DOHH2 (cell line): ENCODE data around the gene PPP2R2C.

Experiments
- H3F3A ChIP-seq: fragments of 200-600 bp; sonication (generic), shearing (Covaris generic); 2 replicates; pipeline ENCODE4 v1.6.0; 2016; ENCODE audit warnings: antibody characterized with exemption, mild to moderate bottlenecking; ENCODE audit not compliant: control insufficient read depth, insufficient read depth
- H3K27ac ChIP-seq: fragments of 200-600 bp; sonication (generic); 2 replicates; pipeline ENCODE4 v1.5.1; 2014; ENCODE audit warnings: low read depth, mild to moderate bottlenecking, low read length, moderate library complexity
- H3K27me3 ChIP-seq: fragments of 200-600 bp; sonication (generic); 2 replicates; pipeline ENCODE4 v1.6.1; 2014; ENCODE audit warnings: mild to moderate bottlenecking, low read length, mixed read lengths; ENCODE audit not compliant: control insufficient read depth
- H3K36me3 ChIP-seq: fragments of 200-600 bp; sonication (generic); 2 replicates; pipeline ENCODE4 v1.6.1; 2014; ENCODE audit warnings: mild to moderate bottlenecking, low read length, moderate library complexity, mixed read lengths; ENCODE audit not compliant: control insufficient read depth
- H3K4me1 ChIP-seq: fragments of 200-600 bp; sonication (generic); 2 replicates; pipeline ENCODE4 v1.6.1; 2014; ENCODE audit warnings: mild to moderate bottlenecking, low read length, mixed read lengths; ENCODE audit not compliant: control insufficient read depth
- H3K4me2 ChIP-seq: fragments of 200-600 bp; sonication (generic); 2 replicates; pipeline ENCODE4 v1.6.0; 2014; ENCODE audit warnings: mild to moderate bottlenecking, low read length, moderate library complexity
- H3K4me3 ChIP-seq: fragments of 200-600 bp; sonication (generic); 2 replicates; pipeline ENCODE4 v1.5.1; 2014; ENCODE audit warnings: mild to moderate bottlenecking, low read length, mixed read lengths
- H3K79me2 ChIP-seq: fragments of 200-600 bp; sonication (generic); 2 replicates; pipeline ENCODE4 v1.6.1; 2014; ENCODE audit warnings: mild to moderate bottlenecking, low read length, mixed read lengths; ENCODE audit not compliant: control insufficient read depth
- H3K9me2 ChIP-seq: fragments of 200-600 bp; sonication (generic); replicated peaks from 2 replicates; pipeline ENCODE4 v1.6.1; 2014; ENCODE audit warnings: mild to moderate bottlenecking, low read length, mixed read lengths; ENCODE audit not compliant: control insufficient read depth
- H3K9me3 ChIP-seq: fragments of 200-600 bp; sonication (generic); 2 replicates; pipeline ENCODE4 v1.6.1; 2014; ENCODE audit warnings: antibody characterized with exemption, low read length, mixed read lengths; ENCODE audit not compliant: control insufficient read depth, insufficient read depth
- H4K20me1 ChIP-seq: fragments of 200-600 bp; sonication (generic); 2 replicates; pipeline ENCODE4 v1.6.0; 2014; ENCODE audit warnings: low read depth, mild to moderate bottlenecking, antibody characterized with exemption, low read length, moderate library complexity; ENCODE audit not compliant: control insufficient read depth, insufficient read depth
- CTCF ChIP-seq: fragments of 200-600 bp; sonication (generic); IDR thresholded peaks from one replicate; pipeline ENCODE4 v1.5.1; 2014; ENCODE audit warnings: antibody characterized with exemption, mild to moderate bottlenecking, low read depth, low read length; ENCODE audit not compliant: poor library complexity, severe bottlenecking
- EZH2phosphoT487 ChIP-seq: fragments of 200-600 bp; sonication (generic); IDR thresholded peaks from 2 replicates; pipeline ENCODE4 v1.6.1; 2017; ENCODE audit warnings: borderline replicate concordance, mild to moderate bottlenecking, antibody characterized with exemption, low read length, moderate library complexity, mixed read lengths

PPP2R2C gene

GRCh38 chr4:6498511-6499237 lies 26.3 kb upstream of the PPP2R2C start:
- H4K20me1 ChIP-seq = no peaks in the 10 kb centered on the region
- H3K36me3 ChIP-seq = no peaks in the 10 kb centered on the region
- no peaks in the 10 kb centered on the region for H3K79me2 ChIP-seq
- H3K27ac ChIP-seq = no peak overlapping the region
- H3K9me3 ChIP-seq = no peaks in the 10 kb centered on the region
- no peaks in the 10 kb centered on the region for H3K9me2 ChIP-seq
- TF ChIP-seq CTCF (no peak), EZH2phosphoT487 (no peak)
- H3K4me2 ChIP-seq = no peak overlapping the region
- H3K4me3 ChIP-seq = no peak overlapping the region
- H3F3A ChIP-seq = no peaks in the 10 kb centered on the region
- no peaks in the 10 kb centered on the region for H3K4me1 ChIP-seq
- no peaks in the 10 kb centered on the region for H3K27me3 ChIP-seq

- no peak overlapping the region for H3K27ac ChIP-seq
- no peaks in the 10 kb centered on the region for H3K36me3 ChIP-seq
- H3K79me2 ChIP-seq = no peaks in the 10 kb centered on the region
- H3F3A ChIP-seq = no peaks in the 10 kb centered on the region
- H4K20me1 ChIP-seq = no peaks in the 10 kb centered on the region
- no peaks in the 10 kb centered on the region for H3K9me2 ChIP-seq
- no peaks in the 10 kb centered on the region for H3K9me3 ChIP-seq
- no peak overlapping the region for H3K4me3 ChIP-seq
- no peaks in the 10 kb centered on the region for H3K27me3 ChIP-seq
- TF ChIP-seq EZH2phosphoT487 (no peak), CTCF (no peak)
- H3K4me1 ChIP-seq = no peaks in the 10 kb centered on the region
- H3K4me2 ChIP-seq = no peak overlapping the region
These were observed 25.4 kb upstream of the PPP2R2C start for GRCh38 chr4:6497796-6498195.

GRCh38 chr4:6495736-6496135 lies 23.3 kb upstream of the PPP2R2C start:
- Histone ChIP-seq H3K4me3 (no peak overlapping the region), H3K9me2 (no peaks in the 10 kb centered on the region), H4K20me1 (no peaks in the 10 kb centered on the region), H3K36me3 (no peaks in the 10 kb centered on the region), H3K9me3 (no peaks in the 10 kb centered on the region; the same call in 1 of the 2 replicates), H3K4me2 (no peak overlapping the region), H3K79me2 (no peaks in the 10 kb centered on the region), H3F3A (no peaks in the 10 kb centered on the region), H3K27ac (no peak overlapping the region), H3K4me1 (no peaks in the 10 kb centered on the region), H3K27me3 (no peaks in the 10 kb centered on the region)
- TF ChIP-seq EZH2phosphoT487 (no peak), CTCF (no peak)

GRCh38 chr4:6495296-6495590 lies 22.8 kb upstream of the PPP2R2C start:
- TF ChIP-seq CTCF (no peak), EZH2phosphoT487 (no peak)
- H3F3A ChIP-seq = no peaks in the 10 kb centered on the region
- no peaks in the 10 kb centered on the region for H3K9me2 ChIP-seq
- H4K20me1 ChIP-seq = no peaks in the 10 kb centered on the region
- H3K27me3 ChIP-seq = no peaks in the 10 kb centered on the region
- H3K27ac ChIP-seq = no peak overlapping the region
- H3K9me3 ChIP-seq = no peaks in the 10 kb centered on the region; the same call in 1 of the 2 replicates
- no peaks in the 10 kb centered on the region for H3K79me2 ChIP-seq
- no peak overlapping the region for H3K4me2 ChIP-seq
- no peaks in the 10 kb centered on the region for H3K4me1 ChIP-seq
- no peaks in the 10 kb centered on the region for H3K36me3 ChIP-seq
- H3K4me3 ChIP-seq = no peak overlapping the region
